GM12878 (cell line): Measurements from ENCODE around the gene COPG2. TPM values are rescaled to one million over a fixed set of nuclear protein-coding genes. Genes with fewer than 3 reads are reported as not detected.

Source experiments
- ATAC-seq: fragments of 200-7000 bp; cut with Tn5 transposase; 3 replicates; pipeline ENCODE4 v1.9.1; 2020; ENCODE audit warnings: mild to moderate bottlenecking, moderate library complexity
- BruUV-seq: library from RNA; stranded (reverse); fragments of 400-500 nt; replicated peaks from 2 replicates; lab custom pipeline; 2021; lab: Mats Ljungman, UMichigan
- CTCF ChIA-PET: fragments of 300-600 bp; sonication (Branson Sonifier 250); formaldehyde crosslinking; extraction: SDS; loops from one replicate; lab custom pipeline; 2021; ENCODE audit warnings: inconsistent platforms; lab: Yijun Ruan, JAX
- POLR2A ChIA-PET: fragments of 350-600 bp; formaldehyde crosslinking; extraction: SDS; loops from one replicate; lab custom pipeline; 2021; ENCODE audit warnings: inconsistent platforms; lab: Charles Lee
- RAD21 ChIA-PET: fragments of 300-600 bp; sonication (Branson Sonifier 250); formaldehyde crosslinking; loops from one replicate; lab custom pipeline; 2023; ENCODE audit warnings: antibody characterized with exemption; ENCODE audit not compliant: unreplicated experiment; lab: Charles Lee
- SMC1A ChIA-PET: fragments of 300-600 bp; sonication (Branson Sonifier 250); formaldehyde crosslinking; loops from one replicate; lab custom pipeline; 2023; ENCODE audit not compliant: unreplicated experiment, uncharacterized antibody; lab: Charles Lee
- DNase-seq: peaks from one replicate; pipeline ENCODE4 v3.0.0-alpha.2; 2011; ENCODE audit warnings: low read depth, low spot score
- FAIRE-seq: peaks from 3 replicates; lab custom pipeline; 2011; peaks lifted over from hg19 to GRCh38; lab: Jason Lieb, UNC
- H2AFZ ChIP-seq: 2 replicates; pipeline ENCODE4 v1.6.0; 2011; ENCODE audit warnings: low read depth, low read length, control low read depth; ENCODE audit not compliant: control insufficient read depth
- H3K27ac ChIP-seq: 2 replicates; pipeline ENCODE4 v1.5.1; 2011; ENCODE audit warnings: control low read depth; ENCODE audit not compliant: control insufficient read depth, insufficient read depth
- H3K27me3 ChIP-seq, 2 experiments: replicated peaks in 1 of 2; 2 replicates each; pipeline versions ENCODE4 v1.6.0 to v1.6.1; 2011; ENCODE audit warnings: low read length in 1 of 2; ENCODE audit not compliant: control insufficient read depth in 2 of 2, insufficient read depth in 2 of 2
- H3K36me3 ChIP-seq, 2 experiments: 2 replicates each; pipeline ENCODE4 v1.5.1; 2011; ENCODE audit warnings: low read length in 1 of 2; ENCODE audit not compliant: control insufficient read depth in 2 of 2, insufficient read depth in 2 of 2
- H3K4me1 ChIP-seq: 2 replicates; pipeline ENCODE4 v1.6.1; 2011; ENCODE audit warnings: mild to moderate bottlenecking, low read length, moderate library complexity, mixed read lengths; ENCODE audit not compliant: control insufficient read depth, insufficient read depth
- H3K4me2 ChIP-seq: 2 replicates; pipeline ENCODE4 v1.6.0; 2011; ENCODE audit warnings: control low read depth; ENCODE audit not compliant: control insufficient read depth, insufficient read depth
- H3K4me3 ChIP-seq: fragments of 200-600 bp; sonication (generic); 2 replicates; pipeline ENCODE4 v1.5.1; 2016
- H3K79me2 ChIP-seq: 2 replicates; pipeline ENCODE4 v1.6.0; 2011; ENCODE audit warnings: low read length; ENCODE audit not compliant: control insufficient read depth, insufficient read depth
- H3K9ac ChIP-seq: 2 replicates; pipeline ENCODE4 v1.8.0; 2011; ENCODE audit warnings: low read length, control low read depth, mixed read lengths; ENCODE audit not compliant: control insufficient read depth, insufficient read depth
- H3K9me3 ChIP-seq: replicated peaks from 3 replicates; pipeline ENCODE4 v1.5.1; 2011; ENCODE audit warnings: mild to moderate bottlenecking, low read length; ENCODE audit not compliant: control insufficient read depth, insufficient read depth
- H4K20me1 ChIP-seq: 2 replicates; pipeline ENCODE4 v1.6.0; 2011; ENCODE audit not compliant: control insufficient read depth, insufficient read depth
- CBFB ChIP-seq: IDR thresholded peaks from 2 replicates; pipeline ENCODE4 v1.6.1; 2016; ENCODE audit warnings: antibody characterized with exemption, low read depth
- CREM ChIP-seq: IDR thresholded peaks from 2 replicates; pipeline ENCODE4 v1.6.1; 2014; ENCODE audit warnings: antibody characterized with exemption, low read depth
- IRF4 ChIP-seq: IDR thresholded peaks from 2 replicates; pipeline ENCODE4 v1.6.1; 2011; ENCODE audit warnings: low read depth, low read length
- NBN ChIP-seq: fragments of 450-650 bp; IDR thresholded peaks from 2 replicates; pipeline ENCODE4 v1.6.1; 2016
- NFIC ChIP-seq: IDR thresholded peaks from 2 replicates; pipeline ENCODE4 v1.6.1; 2012; ENCODE audit warnings: low read depth, mild to moderate bottlenecking, inconsistent platforms, low read length, moderate library complexity
- POLR2AphosphoS5 ChIP-seq: IDR thresholded peaks from 2 replicates; pipeline ENCODE4 v1.6.1; 2011; ENCODE audit warnings: mild to moderate bottlenecking, low read length, inconsistent platforms
- RUNX3 ChIP-seq: IDR thresholded peaks from 2 replicates; pipeline ENCODE4 v1.6.1; 2012; ENCODE audit warnings: low read length, inconsistent platforms
- SMARCA5 ChIP-seq: fragments of 450-650 bp; IDR thresholded peaks from 2 replicates; pipeline ENCODE4 v1.6.1; 2017; ENCODE audit warnings: mild to moderate bottlenecking
- STAT1 ChIP-seq: fragments of 450-650 bp; conservative IDR thresholded peaks from 2 replicates; pipeline ENCODE4 v1.6.1; 2014; ENCODE audit warnings: antibody characterized with exemption, mild to moderate bottlenecking
- SUPT20H ChIP-seq: IDR thresholded peaks from 2 replicates; pipeline ENCODE4 v1.6.1; 2011; ENCODE audit warnings: low read depth, mild to moderate bottlenecking, low read length, moderate library complexity, borderline replicate concordance; ENCODE audit not compliant: control insufficient read depth
- WGBS: methylation state at CpG from one replicate; pipeline ENCODE4 v1.1.6; 2016; ENCODE audit warnings: low lambda C conversion rate; ENCODE audit not compliant: insufficient replicate concordance, insufficient coverage; ENCODE audit errors: missing lambda C conversion rate; 5-methylcytosine and 5-hydroxymethylcytosine counted together
- in situ Hi-C: fragments of 300-500 bp; cut with MboI; formaldehyde crosslinking; loops from 9 replicates; pipeline ENCODE4 v1.14.3; 2018; ENCODE audit warnings: mixed read lengths
- intact Hi-C: fragments of 100-400 bp; cut with micrococcal nuclease; formaldehyde crosslinking; loops from one replicate; pipeline ENCODE4 v1.14.2; 2022; ENCODE audit not compliant: unreplicated experiment
- microRNA counts: library from miRNA; unstranded; fragments of <30 nt; microRNA quantifications from one replicate; lab custom pipeline; 2016
- microRNA-seq: library from miRNA; unstranded; fragments of <30 nt; microRNA quantifications from one replicate; pipeline ENCODE4, GENCODE V29; 2018
- polyA plus RNA-seq, 11 experiments: library from polyadenylated mRNA; depleted of rRNA in 4 of 11; unstranded in 6 of 11; stranded (reverse) in 5 of 11; fragments of >200 nt; fragmentation: Nextera tagmentation in 4 of 11; fragmentation: Illumina TruSeq in 1 of 11; extraction: Ambion mirVana in 4 of 11; extraction: Trizol in 1 of 11; gene quantifications; 1 replicate in 1 of 11; 2 replicates in 10 of 11; pipeline versions ENCODE4 v1.2.1 to v1.2.3, GENCODE V29; 2011 to 2016; ENCODE audit warnings: inconsistent platforms in 2 of 11, missing spikeins in 2 of 11, low read depth in 1 of 11
- small RNA-seq: library from RNA; depleted of rRNA; stranded (forward); fragments of <200 nt; gene quantifications from one replicate; pipeline ENCODE3, GENCODE V24; 2014
- total RNA-seq, 4 experiments: library from RNA; depleted of rRNA in 3 of 4; stranded (reverse); fragments of >200 nt in 3 of 4; fragmentation: Illumina TruSeq in 1 of 4; extraction: Trizol in 1 of 4; gene quantifications; 2 replicates each; pipeline versions ENCODE4 v1.2.1 to v1.2.3, GENCODE V29; 2013 to 2021

The COPG2 gene
- total and polyA plus RNA-seq, 10 of the 15 experiments (the other 5 are each of a cell fraction or from before 2014, with no cell fraction given): 3.4 to 37.8 (median 16.7) TPM

- no peak for DNase-seq
- peaks cover 3% of the 10 kb centered on the region; the same call in 2 of the 3 replicates for H3K9me3 ChIP-seq
- FAIRE-seq: no peak
- H3K27me3 ChIP-seq: no peaks in the 10 kb centered on the region
- H3K27ac ChIP-seq: no peak overlapping the region
- H3K79me2 ChIP-seq: no peaks in the 10 kb centered on the region
- TF ChIP-seq CREM (no peak), SMARCA5 (no peak)
- ChIA-PET SMC1A (interaction anchor here (1.0 kb wide), 1 partner anchor 8 kb away, joined by 3 read pairs; no protein-coding TSS in a partner anchor), POLR2A (no interaction called here), CTCF (no interaction called here), RAD21 (no interaction called here)
- H3K4me3 ChIP-seq: no peak overlapping the region
- H3K9ac ChIP-seq: no peak overlapping the region
- H3K36me3 ChIP-seq: no peaks in the 10 kb centered on the region
- no peak for ATAC-seq
- no peaks in the 10 kb centered on the region for H4K20me1 ChIP-seq
- intact Hi-C loops: no loop called here
- no peak overlapping the region for H3K4me2 ChIP-seq
- in situ Hi-C loops: no loop called here
- H2AFZ ChIP-seq: no peak overlapping the region
- WGBS: 25% methylated on average over 2 of the region's 2 CpGs
- peaks cover 11% of the 10 kb centered on the region; the same call in 1 of the 2 replicates for H3K4me1 ChIP-seq
- no TSS peak for BruUV-seq
These were observed 207.3 kb downstream of the COPG2 start for GRCh38 chr7:130461272-130461671.

- Histone ChIP-seq H4K20me1 (no peaks in the 10 kb centered on the region), H3K4me3 (no peak overlapping the region), H3K4me2 (peak overlapping the region; percentile 49; the same call in 1 of the 2 replicates), H3K79me2 (no peaks in the 10 kb centered on the region), H2AFZ (peak overlapping the region; percentile 10), H3K27me3 (no peaks in the 10 kb centered on the region), H3K9me3 (peaks cover 3% of the 10 kb centered on the region; the same call in 2 of the 3 replicates), H3K4me1 (peaks cover 11% of the 10 kb centered on the region; the same call in 1 of the 2 replicates), H3K9ac (no peak overlapping the region), H3K27ac (peak overlapping the region; percentile 35; the same call in 1 of the 2 replicates), H3K36me3 (no peaks in the 10 kb centered on the region)
- 2% methylated on average over 2 of the region's 2 CpGs for WGBS
- POLR2A ChIA-PET: no interaction called here
- TF ChIP-seq IRF4 (no peak), SUPT20H (no peak), RUNX3 (peak; percentile 79), CBFB (0 out of 2 replicates have a peak, but pooled peaks have one; percentile 28), STAT1 (no peak), POLR2AphosphoS5 (no peak), NBN (no peak), NFIC (0 out of 2 replicates have a peak, but pooled peaks have one; percentile 36)
- SMC1A ChIA-PET: interaction anchor here (0.8 to 1.3 kb wide), 3 partner anchors 10 to 46 kb away, joined by 3 to 4 read pairs (median 4); no protein-coding TSS in a partner anchor
- intact Hi-C loops (no loop called here), in situ Hi-C loops (no loop called here)
- BruUV-seq: no TSS peak
- peak; percentile 89 for ATAC-seq
- RAD21 ChIA-PET: no interaction called here
- DNase-seq: peak; percentile 31
- FAIRE-seq: no peak
- CTCF ChIA-PET: interaction anchor here (1.2 kb wide), 1 partner anchor 27 kb away, joined by 3 read pairs; no protein-coding TSS in a partner anchor
These were observed 210.3 kb downstream of the COPG2 start for GRCh38 chr7:130458257-130458656.

MicroRNAs within 50 kb of the gene (microRNA counts, 767-probe panel; counts per million panel counts)
- microRNA hsa-miR-335-5p (lab: Ali Mortazavi, UCI): 1,705 counts per million, percentile 66 among the panel's probes with 10 or more counts

Small RNA genes lying within 50 kb of the gene (microRNA-seq; reads per million reads assigned to microRNA genes)
- 317 reads per million, percentile 82 among the genes with 10 or more reads in this experiment for gene MIR335

Small RNA genes lying within 50 kb of the gene (small RNA-seq; reads per million reads assigned to genes)
- not detected for gene MIR335
- gene RF02148: not detected
- not detected for gene RF02149
- gene RF02150: not detected
- gene RNA5SP246: 7.8 reads per million, percentile 93 among the genes with 10 or more reads in this experiment

Other genes starting within 250 kb of the COPG2 start
- gene CEP41, start 227.7 kb downstream of the COPG2 start, total RNA-seq (2014; rRNA removed): 11.4 and 12.3 TPM in 2 replicates
- 13.1 and 15.1 TPM in 2 replicates for gene CEP41, start 227.7 kb downstream of the COPG2 start, total RNA-seq (2014; rRNA removed; fragmentation: Illumina TruSeq; extraction: Trizol)
- 18.7 and 20.8 TPM in 2 replicates for gene CEP41, start 227.7 kb downstream of the COPG2 start, total RNA-seq (2021)
- 20.1 and 20.4 TPM in 2 replicates for gene CEP41, start 227.7 kb downstream of the COPG2 start, polyA plus RNA-seq (2011; rRNA removed)
- gene CEP41, start 227.7 kb downstream of the COPG2 start, polyA plus RNA-seq (2014; fragmentation: Illumina TruSeq; extraction: Trizol): 27.3 and 28.5 TPM in 2 replicates
- gene CEP41, start 227.7 kb downstream of the COPG2 start, polyA plus RNA-seq (2014; fragmentation: Nextera tagmentation; extraction: Ambion mirVana): 10 to 100 TPM; 30.4 to 36.2 TPM
- 18.8 and 22.0 TPM in 2 replicates for gene CEP41, start 227.7 kb downstream of the COPG2 start, polyA plus RNA-seq (2014; rRNA removed)
- 10 to 100 TPM; 36.9 to 43.0 TPM for gene CEP41, start 227.7 kb downstream of the COPG2 start, polyA plus RNA-seq (2016; fragmentation: Nextera tagmentation; extraction: Ambion mirVana)
- gene MEST, start 176.7 kb downstream of the COPG2 start, total RNA-seq (2014; rRNA removed): 10.2 and 10.3 TPM in 2 replicates
- gene MEST, start 176.7 kb downstream of the COPG2 start, total RNA-seq (2014; rRNA removed; fragmentation: Illumina TruSeq; extraction: Trizol): 8.0 and 8.2 TPM in 2 replicates
- gene MEST, start 176.7 kb downstream of the COPG2 start, total RNA-seq (2021): 8.2 and 10.1 TPM in 2 replicates
- 1.0 and 1.9 TPM in 2 replicates for gene MEST, start 176.7 kb downstream of the COPG2 start, polyA plus RNA-seq (2011; rRNA removed)
- gene MEST, start 176.7 kb downstream of the COPG2 start, polyA plus RNA-seq (2014; fragmentation: Illumina TruSeq; extraction: Trizol): 10.2 and 13.0 TPM in 2 replicates
- gene MEST, start 176.7 kb downstream of the COPG2 start, polyA plus RNA-seq (2014; fragmentation: Nextera tagmentation; extraction: Ambion mirVana): 10 to 100 TPM in 1 of 2 experiments, 1 to 10 TPM in 1; 8.3 to 18.2 TPM
- 5.4 and 6.3 TPM in 2 replicates for gene MEST, start 176.7 kb downstream of the COPG2 start, polyA plus RNA-seq (2014; rRNA removed)
- 1 to 10 TPM; 6.6 to 7.2 TPM for gene MEST, start 176.7 kb downstream of the COPG2 start, polyA plus RNA-seq (2016; fragmentation: Nextera tagmentation; extraction: Ambion mirVana)
- not detected in 2 replicates for gene TSGA13, start 17.8 kb upstream of the COPG2 start, total RNA-seq (2014; rRNA removed)
- not detected in 2 replicates for gene TSGA13, start 17.8 kb upstream of the COPG2 start, total RNA-seq (2014; rRNA removed; fragmentation: Illumina TruSeq; extraction: Trizol)
- not detected in 2 replicates for gene TSGA13, start 17.8 kb upstream of the COPG2 start, total RNA-seq (2021)
- gene TSGA13, start 17.8 kb upstream of the COPG2 start, polyA plus RNA-seq (2011; rRNA removed): not detected in 2 replicates
- gene TSGA13, start 17.8 kb upstream of the COPG2 start, polyA plus RNA-seq (2014; fragmentation: Illumina TruSeq; extraction: Trizol): not detected in 2 replicates
- not detected for gene TSGA13, start 17.8 kb upstream of the COPG2 start, polyA plus RNA-seq (2014; fragmentation: Nextera tagmentation; extraction: Ambion mirVana)
- gene TSGA13, start 17.8 kb upstream of the COPG2 start, polyA plus RNA-seq (2014; rRNA removed): not detected in 2 replicates
- not detected for gene TSGA13, start 17.8 kb upstream of the COPG2 start, polyA plus RNA-seq (2016; fragmentation: Nextera tagmentation; extraction: Ambion mirVana)
- gene KLF14, start 65.5 kb upstream of the COPG2 start, total RNA-seq (2014; rRNA removed): 0.06 TPM in 1 of 2 replicates, not detected in the other
- gene KLF14, start 65.5 kb upstream of the COPG2 start, total RNA-seq (2014; rRNA removed; fragmentation: Illumina TruSeq; extraction: Trizol): not detected in 2 replicates
- not detected in 2 replicates for gene KLF14, start 65.5 kb upstream of the COPG2 start, total RNA-seq (2021)
- gene KLF14, start 65.5 kb upstream of the COPG2 start, polyA plus RNA-seq (2011; rRNA removed): not detected in 2 replicates
- gene KLF14, start 65.5 kb upstream of the COPG2 start, polyA plus RNA-seq (2014; fragmentation: Illumina TruSeq; extraction: Trizol): not detected in 2 replicates
- not detected for gene KLF14, start 65.5 kb upstream of the COPG2 start, polyA plus RNA-seq (2014; fragmentation: Nextera tagmentation; extraction: Ambion mirVana)
- not detected in 2 replicates for gene KLF14, start 65.5 kb upstream of the COPG2 start, polyA plus RNA-seq (2014; rRNA removed)
- not detected for gene KLF14, start 65.5 kb upstream of the COPG2 start, polyA plus RNA-seq (2016; fragmentation: Nextera tagmentation; extraction: Ambion mirVana)